Subcutaneous adipose tissue (tissue), 4 donors: ENCODE results near the gene TAF7L. TPM values are rescaled to one million over a fixed set of nuclear protein-coding genes. Genes with fewer than 3 reads are reported as not detected.

Experiments used
- CTCF ChIP-seq: fragments of 450-650 bp; IDR thresholded peaks from one replicate; pipeline ENCODE4 v1.5.1; 2016; ENCODE audit warnings: low read depth, mild to moderate bottlenecking, control low read depth, antibody characterized with exemption, moderate library complexity
- total RNA-seq, 4 donors: library from RNA; depleted of rRNA; stranded (reverse); fragments of >200 nt; gene quantifications; one replicate each; pipeline ENCODE4 v1.1.0, GENCODE V29; 2016

TAF7L gene
- total RNA-seq, 4 donors from 2014 or later: 0.17 TPM; not detected in 3

- no peak for TF ChIP-seq CTCF
Observed at GRCh38 chrX:101263766-101264165, 27.4 kb downstream of the TAF7L start.

GRCh38 chrX:101262590-101262989 lies 28.5 kb downstream of the TAF7L start:
- TF ChIP-seq CTCF: no peak

GRCh38 chrX:101260435-101260834 lies 30.7 kb downstream of the TAF7L start:
- no peak for TF ChIP-seq CTCF

- no peak for TF ChIP-seq CTCF
Observed at GRCh38 chrX:101258259-101258581, 32.9 kb downstream of the TAF7L start.

GRCh38 chrX:101257448-101258258 lies 33.5 kb downstream of the TAF7L start:
- TF ChIP-seq CTCF: no peak

GRCh38 chrX:101252634-101253033 lies 38.5 kb downstream of the TAF7L start:
- no peak for TF ChIP-seq CTCF

GRCh38 chrX:101241531-101241930 lies 49.6 kb downstream of the TAF7L start:
- no peak for TF ChIP-seq CTCF
